HG02943 (cell line): ENCODE data around the gene ATIC.

Experiments
- ATAC-seq: cut with Tn5 transposase; IDR thresholded peaks from one replicate; pipeline ENCODE4 v1.9.1; 2021; ENCODE audit warnings: mild to moderate bottlenecking, low read depth, moderate library complexity; ENCODE audit not compliant: unreplicated experiment

The ATIC gene

GRCh38 chr2:215394102-215394805, 82.4 kb downstream of the ATIC start:
- ATAC-seq = no peak

GRCh38 chr2:215395687-215396460, 84.0 kb downstream of the ATIC start:
- no peak for ATAC-seq

GRCh38 chr2:215396595-215397313, 84.9 kb downstream of the ATIC start:
- no peak for ATAC-seq

- no peak for ATAC-seq
These were observed 85.9 kb downstream of the ATIC start for GRCh38 chr2:215397632-215398341.

- ATAC-seq = no peak
These were observed 87.3 kb downstream of the ATIC start for GRCh38 chr2:215399067-215399716.
